Coronary artery (tissue), 2 donors: Measurements from ENCODE around the gene CYP1B1.
"Not testable (repeated sequence)": the region's sequence is repeated elsewhere in the genome, so short reads cannot be mapped to it uniquely, and the experiment has no call there.

Experiments
- DNase-seq: peaks from one replicate; pipeline ENCODE4 v3.0.0-alpha.2; 2017; ENCODE audit warnings: low spot score
- H3K27ac ChIP-seq, 2 donors: fragments of 200-600 bp; sonication (generic); one replicate each; pipeline ENCODE4 v1.5.1; 2016 to 2019
- H3K4me3 ChIP-seq: fragments of 200-600 bp; sonication (generic); 2 replicates; pipeline ENCODE4 v1.5.1; 2016; ENCODE audit warnings: mild to moderate bottlenecking, moderate library complexity
- TF ChIP-seq, protein P1 (sequence below): fragments of 200-600 bp; sonication (generic); IDR thresholded peaks from one replicate; pipeline ENCODE4 v1.5.1; 2019; ENCODE audit warnings: antibody characterized with exemption

Gene CYP1B1

DNA sequence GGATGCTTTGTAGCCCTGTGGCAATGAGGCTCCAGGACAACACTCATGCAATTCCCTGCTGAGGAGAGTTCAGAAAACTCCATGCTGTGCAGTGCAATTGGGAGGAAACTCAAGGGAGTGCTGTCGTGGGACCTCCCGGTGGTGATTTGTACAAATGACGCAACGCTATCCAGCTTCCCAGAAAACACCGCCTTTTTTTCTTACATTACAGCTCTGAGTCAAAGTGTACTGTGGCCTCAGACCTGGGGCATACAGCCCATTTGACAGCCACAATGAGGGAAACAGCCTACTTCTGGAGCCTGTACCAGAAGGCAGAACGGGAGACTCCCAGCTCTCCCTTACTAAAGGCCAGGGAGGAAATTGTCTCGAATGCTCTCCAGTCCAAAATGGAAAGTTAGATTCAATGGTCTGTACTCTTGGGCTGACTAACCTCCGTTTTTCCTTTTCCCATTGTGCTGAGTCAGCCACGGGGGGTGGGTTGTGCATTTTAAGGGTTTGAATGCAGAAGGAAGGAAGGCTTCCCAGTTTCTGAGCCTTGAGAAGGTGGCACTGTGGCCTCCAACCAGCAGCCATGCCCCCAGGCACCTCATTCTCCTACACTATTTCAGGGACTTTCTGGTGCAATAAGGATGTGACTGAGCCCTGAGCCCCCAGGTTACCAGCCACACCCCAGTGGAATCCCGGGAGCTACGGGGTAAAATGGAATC, 16.4 kb upstream of the CYP1B1 start:
- TF ChIP-seq, protein P1, sequence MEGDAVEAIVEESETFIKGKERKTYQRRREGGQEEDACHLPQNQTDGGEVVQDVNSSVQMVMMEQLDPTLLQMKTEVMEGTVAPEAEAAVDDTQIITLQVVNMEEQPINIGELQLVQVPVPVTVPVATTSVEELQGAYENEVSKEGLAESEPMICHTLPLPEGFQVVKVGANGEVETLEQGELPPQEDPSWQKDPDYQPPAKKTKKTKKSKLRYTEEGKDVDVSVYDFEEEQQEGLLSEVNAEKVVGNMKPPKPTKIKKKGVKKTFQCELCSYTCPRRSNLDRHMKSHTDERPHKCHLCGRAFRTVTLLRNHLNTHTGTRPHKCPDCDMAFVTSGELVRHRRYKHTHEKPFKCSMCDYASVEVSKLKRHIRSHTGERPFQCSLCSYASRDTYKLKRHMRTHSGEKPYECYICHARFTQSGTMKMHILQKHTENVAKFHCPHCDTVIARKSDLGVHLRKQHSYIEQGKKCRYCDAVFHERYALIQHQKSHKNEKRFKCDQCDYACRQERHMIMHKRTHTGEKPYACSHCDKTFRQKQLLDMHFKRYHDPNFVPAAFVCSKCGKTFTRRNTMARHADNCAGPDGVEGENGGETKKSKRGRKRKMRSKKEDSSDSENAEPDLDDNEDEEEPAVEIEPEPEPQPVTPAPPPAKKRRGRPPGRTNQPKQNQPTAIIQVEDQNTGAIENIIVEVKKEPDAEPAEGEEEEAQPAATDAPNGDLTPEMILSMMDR = no peak
- no peak overlapping the region for H3K4me3 ChIP-seq
- no peak for DNase-seq
- H3K27ac ChIP-seq = peak overlapping the region; percentile 5 to 81

DNA sequence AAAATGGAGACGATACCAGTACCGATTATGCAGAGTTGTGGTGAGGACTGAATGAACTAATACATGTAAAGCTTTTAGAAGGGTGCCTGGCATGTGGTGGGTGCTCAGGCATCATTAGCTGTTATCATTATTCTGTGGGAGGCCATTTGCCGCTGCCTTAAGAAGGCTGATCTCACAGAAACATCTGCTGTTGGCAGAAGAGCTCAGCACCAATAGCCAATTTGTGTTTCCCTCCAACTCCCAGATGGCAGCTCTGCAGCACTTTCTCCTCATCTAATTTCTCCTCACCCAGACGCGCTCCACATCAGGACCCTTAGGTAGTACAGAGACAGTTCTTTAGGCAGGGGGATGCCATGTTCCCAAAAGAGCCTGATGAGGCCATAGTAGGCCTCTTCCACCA, 15.8 kb upstream of the CYP1B1 start:
- no peak for DNase-seq
- peak overlapping the region in 1 of 2 donors; percentile 76 for H3K27ac ChIP-seq
- H3K4me3 ChIP-seq = no peak overlapping the region
- TF ChIP-seq, protein P1 = no peak

DNA sequence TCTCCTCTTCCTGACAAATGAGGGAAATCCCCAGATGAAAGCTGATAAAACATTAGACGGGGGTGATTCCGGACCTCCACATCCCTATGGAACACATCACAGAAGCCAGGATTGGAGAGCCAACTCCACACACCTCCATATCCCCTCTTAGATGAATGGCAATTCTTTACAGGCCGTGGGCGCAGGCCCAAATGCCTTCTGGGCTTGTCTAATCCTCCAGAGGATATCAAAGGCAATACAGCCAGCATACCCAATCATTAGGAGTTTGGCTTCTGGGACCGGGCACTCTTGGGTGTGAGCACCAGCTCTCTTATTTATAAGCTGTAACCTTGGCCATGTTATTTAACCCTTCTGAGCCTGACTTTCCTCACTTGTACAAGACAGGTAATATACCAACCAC, 15.0 kb upstream of the CYP1B1 start:
- TF ChIP-seq, protein P1 = no peak
- no peak overlapping the region for H3K4me3 ChIP-seq
- H3K27ac ChIP-seq = peak overlapping the region in 1 of 2 donors; percentile 76

DNA sequence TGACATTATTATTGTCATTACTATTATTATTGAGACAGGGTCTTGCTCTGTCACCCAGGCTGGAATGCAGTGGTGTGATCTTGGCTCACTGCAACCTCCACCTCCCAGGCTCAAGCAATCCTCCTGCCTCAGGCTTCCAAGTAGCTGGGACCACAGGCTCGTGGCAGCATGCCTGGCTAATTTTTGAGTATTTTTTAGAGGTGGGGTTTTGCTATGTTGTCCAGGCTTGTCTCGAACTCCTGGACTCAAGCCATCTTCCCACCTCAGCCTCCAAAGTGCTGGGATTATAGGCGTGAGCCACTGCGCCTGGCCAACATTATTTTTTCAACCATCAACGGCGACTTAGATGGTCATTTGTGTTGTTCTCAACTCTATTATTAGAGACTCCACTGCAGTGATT, 14.3 kb upstream of the CYP1B1 start:
- not testable (repeated sequence) for DNase-seq, H3K27ac ChIP-seq

More for the DNA sequence above, 15.0 kb upstream of the CYP1B1 start:
- DNase-seq = no peak

DNA sequence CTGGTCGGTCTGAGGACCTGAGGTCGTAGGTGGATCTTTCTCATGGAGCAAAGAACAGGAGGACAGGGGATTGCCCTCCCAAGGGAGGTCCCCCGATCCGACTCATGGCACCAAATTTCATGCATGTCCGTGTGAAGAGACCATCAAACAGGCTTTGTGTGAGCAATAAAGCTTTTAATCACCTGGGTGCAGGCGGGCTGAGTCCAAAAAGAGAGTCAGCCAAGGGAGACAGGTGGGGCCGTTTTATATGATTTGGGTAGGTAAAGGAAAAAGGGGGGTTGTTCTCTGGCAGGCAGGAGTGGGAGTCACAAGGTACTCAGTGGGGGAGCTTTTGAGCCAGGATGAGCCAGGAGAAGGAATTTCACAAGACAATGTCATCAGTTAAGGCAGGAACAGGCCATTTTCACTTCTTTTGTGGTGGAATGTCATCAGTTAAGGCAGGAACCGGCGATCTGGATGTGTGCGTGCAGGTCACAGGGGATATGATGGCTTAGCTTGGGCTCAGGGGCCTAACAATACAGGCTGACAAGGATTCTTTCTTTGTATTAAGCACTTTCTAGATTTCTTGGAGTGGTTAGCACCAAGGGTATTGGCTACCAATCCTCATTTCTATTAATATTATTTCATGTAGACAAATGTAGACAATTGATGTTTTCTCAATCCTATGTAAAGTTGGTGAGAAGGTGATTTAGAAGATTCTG, 10.2 kb upstream of the CYP1B1 start:
- H3K4me3 ChIP-seq, H3K27ac ChIP-seq, DNase-seq: not testable (repeated sequence)

More for the DNA sequence above, 14.3 kb upstream of the CYP1B1 start:
- H3K4me3 ChIP-seq = not testable (repeated sequence)

DNA sequence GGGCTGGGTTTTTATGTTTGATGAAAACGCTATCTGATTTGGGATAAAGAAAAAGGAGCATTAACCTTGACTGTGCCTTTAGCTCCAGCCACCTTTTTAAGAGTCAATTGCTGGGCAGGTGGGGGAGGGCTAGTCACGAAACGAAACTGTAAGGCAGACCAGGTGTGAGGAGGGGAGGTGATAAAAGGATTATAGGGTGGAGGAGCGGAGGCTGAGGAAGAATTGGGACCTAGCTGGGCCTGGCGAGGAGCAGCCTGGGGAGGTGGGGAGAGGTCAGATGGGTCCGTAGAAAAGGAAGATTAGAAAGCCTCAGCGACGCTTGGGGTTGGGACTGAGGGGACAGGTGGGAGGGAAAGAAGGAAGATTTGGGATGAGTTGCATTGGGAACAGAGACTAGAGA, 8.6 kb upstream of the CYP1B1 start:
- not testable (repeated sequence) for DNase-seq, H3K4me3 ChIP-seq, H3K27ac ChIP-seq

DNA sequence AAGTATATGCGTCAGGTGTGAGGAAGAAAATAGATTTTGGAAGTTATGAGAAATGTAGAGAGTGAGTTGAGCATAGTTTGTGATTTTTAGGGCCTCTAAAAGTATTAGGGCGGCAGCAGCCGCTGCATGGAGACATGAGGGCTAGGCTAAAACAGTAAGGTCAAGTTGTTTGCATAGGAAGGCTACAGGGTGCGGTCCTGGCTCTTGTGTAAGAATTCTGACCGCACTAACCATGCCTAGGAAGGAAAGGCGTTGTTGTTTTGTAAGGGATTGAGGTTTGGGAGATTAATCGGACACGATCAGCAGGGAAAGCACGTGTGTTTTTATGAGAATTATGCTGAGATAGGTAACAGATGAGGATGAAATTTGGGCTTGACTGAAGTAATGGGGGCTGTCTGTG, 6.8 kb upstream of the CYP1B1 start:
- H3K4me3 ChIP-seq, H3K27ac ChIP-seq, DNase-seq: not testable (repeated sequence)

DNA sequence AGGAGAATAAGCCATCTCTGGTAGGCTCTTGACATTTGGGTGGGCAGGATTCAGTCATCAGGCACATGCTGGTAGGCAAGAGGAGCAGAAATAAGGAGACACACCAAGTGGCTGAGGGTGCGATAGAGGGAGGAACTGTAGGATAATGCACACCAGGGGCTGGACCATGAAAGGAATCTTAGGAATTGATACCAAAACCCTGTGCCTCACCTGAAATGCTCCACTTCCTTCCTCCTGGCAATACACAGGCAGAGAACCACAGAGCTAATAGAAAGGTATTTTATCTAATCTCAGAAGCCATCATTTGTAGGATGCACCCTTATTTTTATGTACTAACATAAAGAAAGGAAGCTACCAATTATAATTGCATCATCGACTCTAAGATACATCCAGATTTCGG, 4.4 kb upstream of the CYP1B1 start:
- H3K27ac ChIP-seq = no peak overlapping the region
- TF ChIP-seq, protein P1 = no peak
- H3K4me3 ChIP-seq = no peak overlapping the region
- no peak for DNase-seq
